Cardiac fibroblast (primary cell): ENCODE results near the gene FAM199X.

Experiments
- DNase-seq, 2 donors: peaks; one replicate each; pipeline versions ENCODE4 v3.0.0 to v3.0.0-alpha.2; 2010; ENCODE audit warnings: low read depth in 2 of 2
- H3K4me3 ChIP-seq, 2 donors: replicated peaks in 1 of 2; 1 replicate in 1 of 2; 2 replicates in 1 of 2; pipeline ENCODE4 v1.5.1; 2011; ENCODE audit warnings: low read depth in 2 of 2, low read length in 2 of 2, mild to moderate bottlenecking in 2 of 2, moderate library complexity in 1 of 2
- TF ChIP-seq, protein P1 (sequence below): IDR thresholded peaks from one replicate; pipeline ENCODE4 v1.5.1; 2011; ENCODE audit warnings: low read depth, mild to moderate bottlenecking, low read length, inconsistent platforms

Gene FAM199X

DNA sequence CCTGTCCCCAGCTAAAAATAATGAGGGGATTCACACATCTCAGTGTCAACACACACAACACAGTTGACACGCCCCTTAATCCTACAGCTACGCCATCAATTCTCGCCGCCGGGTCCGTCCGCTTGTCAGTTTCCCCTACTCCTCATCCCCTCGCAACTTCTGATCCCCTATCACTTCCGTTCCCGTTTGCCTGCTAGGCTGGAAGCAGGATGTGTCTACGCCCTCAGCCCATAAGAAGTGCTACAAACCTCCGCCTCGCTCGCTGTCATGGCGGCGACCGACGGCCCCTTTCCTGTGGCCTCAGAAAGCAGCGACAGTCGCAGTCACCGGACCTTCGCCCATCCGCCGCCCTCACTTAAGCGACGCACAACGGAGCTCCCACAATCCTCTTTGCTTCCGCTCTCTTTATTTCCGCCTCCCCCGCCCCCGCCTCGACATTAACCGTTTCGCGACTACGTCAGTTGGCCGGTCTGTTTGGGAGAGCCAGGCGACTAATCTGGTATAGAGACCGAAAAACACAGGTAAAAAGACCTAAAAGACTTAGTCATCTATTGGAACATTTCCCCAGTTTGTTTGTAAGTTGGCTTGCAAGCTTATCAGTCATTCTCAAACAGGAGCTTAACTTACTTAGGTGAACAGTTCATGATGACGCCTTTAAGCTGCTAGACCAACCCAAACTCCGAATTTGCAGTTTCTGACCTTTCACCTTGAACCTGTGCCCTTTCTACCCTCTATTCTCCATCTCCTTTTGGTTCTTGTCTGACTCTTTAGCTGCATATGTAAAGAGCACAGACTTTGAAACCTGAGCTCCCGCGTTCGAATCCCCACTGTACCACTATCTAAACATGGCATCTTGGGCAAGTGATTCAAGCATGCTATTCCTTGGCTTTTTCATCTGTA lies 9.4 kb upstream of the FAM199X start, which contains the start of gene SLC25A53:
SLC25A53 (minus strand) TSS at position 380 of the 900 bp plus-strand sequence. CDS start 51,752 bp downstream, outside the sequence.
- peak; percentile 82 to 84 for DNase-seq
- H3K4me3 ChIP-seq = peak within 1 kb of the TSS; percentile 58 to 75
- TF ChIP-seq, protein P1, sequence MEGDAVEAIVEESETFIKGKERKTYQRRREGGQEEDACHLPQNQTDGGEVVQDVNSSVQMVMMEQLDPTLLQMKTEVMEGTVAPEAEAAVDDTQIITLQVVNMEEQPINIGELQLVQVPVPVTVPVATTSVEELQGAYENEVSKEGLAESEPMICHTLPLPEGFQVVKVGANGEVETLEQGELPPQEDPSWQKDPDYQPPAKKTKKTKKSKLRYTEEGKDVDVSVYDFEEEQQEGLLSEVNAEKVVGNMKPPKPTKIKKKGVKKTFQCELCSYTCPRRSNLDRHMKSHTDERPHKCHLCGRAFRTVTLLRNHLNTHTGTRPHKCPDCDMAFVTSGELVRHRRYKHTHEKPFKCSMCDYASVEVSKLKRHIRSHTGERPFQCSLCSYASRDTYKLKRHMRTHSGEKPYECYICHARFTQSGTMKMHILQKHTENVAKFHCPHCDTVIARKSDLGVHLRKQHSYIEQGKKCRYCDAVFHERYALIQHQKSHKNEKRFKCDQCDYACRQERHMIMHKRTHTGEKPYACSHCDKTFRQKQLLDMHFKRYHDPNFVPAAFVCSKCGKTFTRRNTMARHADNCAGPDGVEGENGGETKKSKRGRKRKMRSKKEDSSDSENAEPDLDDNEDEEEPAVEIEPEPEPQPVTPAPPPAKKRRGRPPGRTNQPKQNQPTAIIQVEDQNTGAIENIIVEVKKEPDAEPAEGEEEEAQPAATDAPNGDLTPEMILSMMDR = no peak

DNA sequence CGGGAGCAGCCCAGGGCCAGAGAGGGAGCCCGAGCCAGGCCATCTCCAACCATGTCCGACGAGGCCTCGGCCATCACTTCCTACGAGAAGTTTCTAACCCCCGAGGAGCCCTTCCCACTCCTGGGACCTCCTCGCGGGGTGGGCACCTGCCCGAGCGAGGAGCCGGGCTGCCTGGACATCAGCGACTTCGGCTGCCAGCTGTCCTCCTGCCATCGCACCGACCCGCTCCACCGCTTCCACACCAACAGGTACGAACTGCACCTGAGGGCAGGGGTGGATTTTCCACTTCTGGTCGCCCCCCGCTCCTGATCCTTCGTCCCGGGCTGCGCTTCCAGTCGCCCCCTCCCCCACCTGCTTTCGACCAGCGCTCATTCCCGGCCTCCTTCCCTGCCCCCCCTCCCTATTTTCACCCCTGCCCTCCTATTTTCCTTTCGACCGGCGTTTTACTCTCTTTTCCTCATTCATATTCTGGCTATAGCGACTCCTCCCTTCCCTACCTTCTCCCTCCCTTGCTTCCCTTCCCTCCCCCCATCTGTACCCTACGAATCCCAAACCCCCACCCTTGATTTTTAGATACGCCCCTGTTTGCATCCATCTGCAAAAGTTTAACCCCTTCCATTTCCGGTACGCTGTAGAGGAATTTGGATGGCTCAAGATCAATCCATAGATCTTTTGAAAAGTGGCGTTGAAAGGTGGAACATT lies 633 bp downstream of the FAM199X start:
- no peak for DNase-seq
- TF ChIP-seq, protein P1 = no peak
- H3K4me3 ChIP-seq = peak overlapping the region; percentile 86 to 90

DNA sequence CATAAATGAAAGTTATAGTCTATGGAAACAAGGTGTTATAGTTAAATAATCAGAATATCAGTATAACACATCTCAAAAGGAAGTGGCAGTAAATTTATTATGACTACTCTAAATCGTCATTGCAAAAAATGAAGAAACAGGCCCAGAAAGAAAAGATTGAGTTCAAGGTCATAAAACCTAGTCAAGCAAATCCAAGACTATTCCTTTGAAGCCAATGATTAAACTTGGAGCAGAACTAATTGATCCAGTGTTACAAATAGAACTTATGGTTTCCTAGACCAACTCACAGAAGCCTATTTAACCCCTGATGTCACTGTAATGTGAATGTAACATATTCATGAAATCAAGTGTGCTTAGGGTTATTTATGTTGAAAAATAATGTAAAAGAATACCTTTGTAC lies 1.9 kb downstream of the FAM199X start:
- no peak for DNase-seq
- TF ChIP-seq, protein P1 = no peak
- peak overlapping the region in 1 of 2 donors; percentile 86 for H3K4me3 ChIP-seq

DNA sequence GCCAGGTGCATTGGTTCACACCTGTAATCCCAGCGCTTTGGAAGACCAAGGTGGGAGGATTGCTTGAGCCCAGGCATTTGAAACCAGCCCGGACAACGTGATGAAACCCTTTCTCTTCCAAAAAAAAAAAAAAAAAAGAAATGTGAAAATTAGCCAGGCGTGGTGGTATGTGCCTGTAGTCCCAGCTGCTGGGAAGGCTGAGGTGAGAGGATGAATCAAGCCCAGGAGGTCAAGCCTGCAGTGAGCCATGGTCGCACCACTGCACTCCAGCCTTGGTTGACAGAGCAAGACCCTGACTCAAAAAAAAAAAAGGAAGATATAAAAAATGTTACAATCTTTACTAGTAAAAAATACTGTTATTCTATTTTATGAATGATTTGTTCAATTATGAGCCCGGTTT lies 5.9 kb downstream of the FAM199X start:
- H3K4me3 ChIP-seq = no peak overlapping the region
- TF ChIP-seq, protein P1 = no peak
- DNase-seq = no peak

DNA sequence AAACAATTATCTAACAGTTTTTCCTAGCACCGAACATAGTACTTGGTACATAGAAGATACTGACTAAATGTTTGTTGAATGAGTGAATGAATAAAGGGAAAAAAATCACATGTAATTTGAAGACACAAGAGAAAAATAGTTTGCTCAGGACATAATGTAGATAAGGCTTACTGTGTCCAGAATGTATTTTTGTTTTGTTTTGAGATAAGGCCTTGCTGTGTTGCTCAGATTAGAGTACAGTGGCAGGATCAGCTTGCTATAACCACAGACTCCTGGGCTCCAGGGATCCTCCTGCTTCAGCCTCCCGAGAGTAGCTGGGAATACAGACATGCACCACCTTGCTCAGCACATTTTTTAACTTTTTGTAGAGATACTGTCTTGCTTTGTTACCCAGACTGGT lies 6.5 kb downstream of the FAM199X start:
- DNase-seq = peak in 1 of 2 donors; percentile 11
- TF ChIP-seq, protein P1 = no peak
- no peak overlapping the region for H3K4me3 ChIP-seq

DNA sequence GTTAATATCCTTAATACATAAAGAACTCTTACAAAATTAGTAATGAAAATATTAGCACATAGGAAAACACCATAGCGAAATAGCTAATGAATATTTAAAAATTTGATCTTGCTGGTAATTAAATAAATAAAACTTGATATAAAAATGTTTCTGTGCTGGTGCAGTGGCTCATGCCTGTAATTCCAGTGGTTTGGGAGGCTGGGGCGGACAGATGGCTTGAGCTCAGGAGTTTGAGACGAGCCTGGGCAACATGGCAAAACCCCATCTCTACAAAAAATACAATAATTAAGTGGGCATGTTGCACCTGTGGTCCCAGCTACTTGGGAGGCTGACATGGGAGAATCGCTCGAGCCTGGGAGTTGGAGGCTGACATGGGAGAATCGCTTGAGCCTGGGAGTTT lies 7.6 kb downstream of the FAM199X start:
- TF ChIP-seq, protein P1 = no peak
- H3K4me3 ChIP-seq = no peak overlapping the region
- no peak for DNase-seq
